ENCODE measurements around the gene TMEM175. TPM values are rescaled to one million over a fixed set of nuclear protein-coding genes. Genes with fewer than 3 reads are reported as not detected.

TMEM175 gene
- total and polyA plus RNA-seq, 9 of the 15 experiments (the other 6 are each of a cell fraction or from before 2014, with no cell fraction given), result 0.13 to 30.9 (median 9.4) TPM

DNA sequence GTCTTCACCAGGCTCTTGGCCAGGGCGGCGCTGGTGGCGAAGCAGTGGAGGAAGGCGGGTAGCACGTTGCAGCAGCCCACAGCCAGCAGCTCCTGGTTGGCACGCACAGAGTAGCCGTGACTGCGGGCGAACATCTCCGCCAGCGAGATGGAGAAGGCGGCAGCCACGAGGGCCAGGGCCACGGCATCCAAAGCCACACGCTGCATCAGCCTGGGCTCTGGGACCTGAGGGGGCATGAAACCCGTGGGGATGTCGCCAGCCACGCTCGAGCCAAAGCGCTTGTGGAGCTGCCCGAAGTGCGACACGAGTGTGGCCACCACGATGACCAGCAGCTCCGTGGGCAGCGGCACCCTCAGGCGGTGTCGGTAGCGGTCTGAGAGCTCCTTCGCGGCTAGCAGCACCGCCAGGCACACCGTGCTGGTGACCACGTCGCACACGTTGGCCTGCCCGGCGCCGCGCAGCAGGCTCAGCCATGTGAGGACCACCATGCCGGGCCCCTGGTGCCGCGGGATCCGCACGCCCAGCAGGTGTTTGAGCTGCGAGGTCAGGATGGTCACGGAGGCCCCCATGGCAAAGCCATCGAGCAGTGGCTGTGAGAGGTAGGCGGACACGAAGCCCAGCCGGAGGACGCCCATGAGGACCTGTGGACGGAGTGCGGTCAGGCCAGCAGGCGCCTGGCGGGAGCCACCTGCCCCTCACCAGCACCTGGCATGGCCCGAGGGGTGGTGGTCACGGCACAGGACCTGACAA is 57.6 kb downstream of the TMEM175 start (continued):
- TF ChIP-seq ZNF592 (IDR thresholded peaks at IDR 0.05) (no peak), ZNF551 (CRISPR knock-in tag; IDR thresholded peaks at IDR 0.05) (no peak), DLX4 (CRISPR knock-in tag; IDR thresholded peaks at IDR 0.05) (no peak), ATF2 (CRISPR knock-in tag; IDR thresholded peaks at IDR 0.05) (no peak)

Measured in K562 (cell line).